HG03103 (cell line): Measurements from ENCODE around the gene UCP2.
A peak's percentile ranks its signal among the peaks of the same experiment; 100 is the strongest.

Experiments
- ATAC-seq: cut with Tn5 transposase; IDR thresholded peaks from one replicate; pipeline ENCODE4 v1.9.1; 2021; ENCODE audit warnings: low read depth; ENCODE audit not compliant: unreplicated experiment

UCP2 gene, protein sequence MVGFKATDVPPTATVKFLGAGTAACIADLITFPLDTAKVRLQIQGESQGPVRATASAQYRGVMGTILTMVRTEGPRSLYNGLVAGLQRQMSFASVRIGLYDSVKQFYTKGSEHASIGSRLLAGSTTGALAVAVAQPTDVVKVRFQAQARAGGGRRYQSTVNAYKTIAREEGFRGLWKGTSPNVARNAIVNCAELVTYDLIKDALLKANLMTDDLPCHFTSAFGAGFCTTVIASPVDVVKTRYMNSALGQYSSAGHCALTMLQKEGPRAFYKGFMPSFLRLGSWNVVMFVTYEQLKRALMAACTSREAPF

DNA sequence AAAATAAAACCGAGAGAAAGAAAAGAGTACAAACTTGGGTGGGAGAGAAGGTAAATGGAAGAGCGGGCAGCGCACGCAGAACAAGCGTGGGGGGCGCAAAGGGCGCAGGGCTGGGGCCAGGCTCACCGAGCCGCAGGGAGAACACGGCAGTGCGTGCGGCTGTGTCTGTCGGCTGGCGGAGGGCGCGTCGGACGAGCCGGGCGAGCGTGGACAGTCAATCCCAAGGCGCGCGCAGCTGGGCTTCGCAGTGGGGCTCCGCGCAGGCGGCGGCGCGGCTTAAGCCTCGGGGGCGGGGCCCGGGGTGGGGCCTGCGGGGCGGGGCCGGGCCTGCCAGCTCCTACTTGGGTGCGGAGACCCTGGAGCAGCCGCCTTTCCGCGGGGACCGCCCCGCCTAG is at the start of gene UCP2:
Gene UCP2 (minus strand): TSS at position 249 of the 395 bp plus-strand sequence. CDS start 4,465 bp downstream, outside the sequence.
- peak; percentile 39 for ATAC-seq

GRCh38 chr11:74030723-74031676 is 48.4 kb upstream of the UCP2 start:
- ATAC-seq, result no peak

DNA sequence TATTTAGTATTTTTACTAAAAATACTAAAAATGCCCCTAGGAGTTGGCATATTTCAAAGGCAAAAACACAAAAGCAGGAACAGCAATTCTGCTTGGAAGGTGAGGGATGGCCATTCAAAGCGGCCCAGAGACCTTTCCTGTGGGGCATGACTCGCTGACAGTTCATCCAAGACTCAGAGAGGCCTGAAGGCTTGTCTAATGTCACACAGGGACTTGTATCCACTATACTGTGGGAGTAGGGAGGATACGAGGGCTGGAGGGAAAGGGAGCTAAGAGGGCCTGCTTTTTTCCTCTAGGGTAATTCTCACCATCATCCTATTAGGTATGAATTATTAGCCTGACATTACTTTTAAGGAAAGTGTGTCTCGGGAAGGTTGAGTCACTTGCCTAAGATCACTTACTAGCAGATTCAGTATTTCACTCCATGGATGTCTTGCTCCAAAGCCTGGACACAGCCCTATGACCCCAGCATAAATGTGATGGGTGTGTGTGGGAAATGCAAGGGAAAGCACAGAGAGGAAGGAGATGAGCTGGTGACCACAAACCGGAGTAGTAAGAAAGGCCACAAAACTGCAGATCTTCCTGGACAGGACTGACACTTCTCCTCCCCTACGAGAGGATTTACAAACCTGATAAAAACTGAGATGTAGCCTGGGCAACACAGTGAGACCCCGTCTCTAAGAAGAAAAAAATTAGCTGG is 43.0 kb upstream of the UCP2 start:
- no peak for ATAC-seq

- ATAC-seq, result no peak
Measured at GRCh38 chr11:74024261-74025029, 41.8 kb upstream of the UCP2 start.

DNA sequence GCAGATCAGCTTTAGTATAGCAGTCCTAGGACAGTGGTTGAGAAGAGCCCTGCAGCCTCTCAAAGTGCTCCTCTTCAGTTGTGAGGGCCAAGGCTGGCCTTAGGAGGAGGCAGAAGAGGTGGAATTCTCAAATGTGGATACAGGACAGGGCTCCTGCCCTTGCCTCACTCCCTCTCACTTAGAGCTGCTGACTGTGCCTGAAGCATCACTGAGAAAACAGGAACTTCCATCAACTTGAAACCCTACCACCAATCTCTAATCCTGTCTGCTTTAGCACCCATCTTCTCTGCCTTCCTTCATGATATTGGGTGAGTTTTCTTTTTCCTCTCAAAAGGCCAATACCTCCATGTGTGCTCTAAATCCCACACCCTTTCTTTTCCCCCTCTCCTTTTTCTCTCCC is 40.6 kb upstream of the UCP2 start:
- no peak for ATAC-seq

DNA sequence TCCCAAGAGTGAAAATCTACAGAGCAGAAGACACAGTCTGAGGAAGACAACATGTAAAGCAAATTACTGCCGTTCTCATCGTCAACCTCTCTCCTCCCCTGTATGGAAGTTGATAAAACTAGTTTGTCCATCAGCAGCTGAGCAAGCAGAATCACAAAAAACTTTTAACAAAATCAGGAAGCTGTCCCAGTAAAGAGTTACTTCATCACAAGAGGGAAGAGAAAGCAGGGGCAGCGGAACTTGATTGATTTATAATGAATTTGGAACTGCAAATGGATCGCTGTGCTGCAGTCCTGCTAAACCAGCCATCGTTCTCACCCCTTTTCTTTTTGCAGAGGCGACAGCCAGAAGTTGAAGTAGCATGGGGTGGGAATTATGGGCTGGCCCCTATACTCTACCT is 39.9 kb upstream of the UCP2 start:
- ATAC-seq, result no peak

- ATAC-seq, result no peak
Measured at GRCh38 chr11:74021998-74022397, 39.4 kb upstream of the UCP2 start.

DNA sequence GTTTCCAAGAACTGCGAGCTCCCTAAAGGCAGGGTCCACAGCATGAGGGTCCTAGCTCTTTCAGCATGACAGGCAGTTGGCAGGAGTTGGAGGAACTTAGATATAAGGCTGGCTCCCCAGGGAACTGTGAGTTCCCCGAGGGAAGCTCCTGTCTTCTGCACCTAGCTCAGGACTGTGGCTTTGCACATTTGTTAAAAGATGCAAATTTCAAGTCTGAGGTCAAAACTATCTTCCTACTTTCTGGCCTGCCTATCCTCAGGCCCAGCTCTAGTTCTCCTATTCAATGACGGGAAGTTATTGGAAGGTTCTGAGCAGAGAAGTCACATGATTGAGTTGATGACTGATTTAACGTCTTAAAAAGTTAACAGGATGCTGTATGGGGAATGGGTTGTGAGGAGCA is 37.9 kb upstream of the UCP2 start:
- ATAC-seq, result no peak

DNA sequence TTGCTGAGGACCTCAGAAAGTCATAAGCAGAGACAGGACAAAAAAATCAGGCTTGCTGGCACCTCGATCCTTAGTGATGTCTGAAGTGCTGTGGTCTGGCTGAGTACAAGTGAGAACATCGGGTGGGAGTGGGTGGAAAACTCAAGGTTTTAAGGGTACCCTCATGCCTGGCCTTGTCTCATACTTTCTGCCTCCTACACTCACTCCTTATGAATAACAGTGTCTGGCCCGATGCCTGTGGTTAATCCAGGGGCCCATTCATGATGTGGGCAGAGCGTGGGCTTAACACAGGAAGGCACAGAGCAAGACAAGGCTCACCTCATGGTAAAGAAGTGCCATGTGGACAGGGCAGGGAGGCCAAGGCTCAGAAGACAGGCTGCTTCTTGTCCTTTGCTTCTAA is 37.2 kb upstream of the UCP2 start:
- no peak for ATAC-seq

DNA sequence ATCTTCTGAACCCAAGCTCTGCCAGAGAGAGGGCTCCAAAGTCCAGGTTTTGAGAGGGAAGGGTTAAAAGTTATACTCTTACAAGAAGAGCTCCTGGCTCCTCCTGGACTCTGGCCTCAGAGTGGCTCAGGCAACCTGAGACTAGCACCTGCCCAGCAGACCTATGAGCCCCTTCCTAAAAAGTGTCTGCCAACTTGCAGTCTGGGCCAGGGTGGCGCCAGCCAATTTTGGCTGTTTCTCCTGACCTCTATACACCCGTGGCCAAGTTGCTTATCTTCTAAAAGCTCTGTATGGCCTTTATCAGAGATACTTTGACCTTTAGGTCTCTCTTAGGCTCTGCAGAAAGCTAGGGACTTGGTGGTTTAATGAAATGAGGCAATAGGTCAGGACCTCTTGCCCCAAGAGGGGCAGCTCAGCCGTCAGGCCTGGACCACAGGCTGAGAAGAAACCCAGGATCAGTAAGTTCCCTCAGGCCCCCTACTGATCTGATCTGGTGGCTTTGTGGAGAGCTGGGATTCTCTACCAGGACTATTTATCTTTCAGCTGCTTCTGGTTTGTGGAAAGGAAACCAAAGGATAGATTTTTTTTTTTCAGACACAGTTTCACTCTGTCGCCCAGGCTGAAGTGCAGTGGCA is 36.6 kb upstream of the UCP2 start:
- ATAC-seq, result no peak

- ATAC-seq, result no peak
Measured at GRCh38 chr11:74018331-74019005, 35.8 kb upstream of the UCP2 start.

DNA sequence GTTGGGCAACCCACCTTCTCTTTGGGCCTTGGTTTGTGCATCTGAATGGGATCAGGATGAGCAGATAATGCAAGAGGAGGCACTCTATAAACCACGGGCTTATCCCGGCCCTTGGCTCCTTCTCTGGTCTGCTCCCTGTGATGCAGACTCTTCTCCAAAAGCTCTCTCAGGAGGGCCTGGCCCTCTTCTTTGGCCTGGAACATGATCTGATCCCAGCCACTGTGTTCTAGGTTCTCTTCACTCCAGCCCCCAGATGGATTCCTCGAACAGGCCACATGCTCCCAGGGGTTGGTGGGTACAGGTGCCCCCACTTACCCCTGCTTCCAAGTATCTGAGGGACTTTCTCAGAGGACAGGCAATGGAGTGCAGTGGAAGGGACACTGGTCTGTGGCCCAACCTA is 35.0 kb upstream of the UCP2 start:
- ATAC-seq, result no peak

- no peak for ATAC-seq
Measured at GRCh38 chr11:74015919-74016684, 33.5 kb upstream of the UCP2 start.

GRCh38 chr11:74014880-74015279 is 32.2 kb upstream of the UCP2 start:
- ATAC-seq, result no peak

- ATAC-seq, result no peak
Measured at GRCh38 chr11:74013141-74013540, 30.5 kb upstream of the UCP2 start.

GRCh38 chr11:74012074-74012809 is 29.6 kb upstream of the UCP2 start:
- ATAC-seq, result no peak

DNA sequence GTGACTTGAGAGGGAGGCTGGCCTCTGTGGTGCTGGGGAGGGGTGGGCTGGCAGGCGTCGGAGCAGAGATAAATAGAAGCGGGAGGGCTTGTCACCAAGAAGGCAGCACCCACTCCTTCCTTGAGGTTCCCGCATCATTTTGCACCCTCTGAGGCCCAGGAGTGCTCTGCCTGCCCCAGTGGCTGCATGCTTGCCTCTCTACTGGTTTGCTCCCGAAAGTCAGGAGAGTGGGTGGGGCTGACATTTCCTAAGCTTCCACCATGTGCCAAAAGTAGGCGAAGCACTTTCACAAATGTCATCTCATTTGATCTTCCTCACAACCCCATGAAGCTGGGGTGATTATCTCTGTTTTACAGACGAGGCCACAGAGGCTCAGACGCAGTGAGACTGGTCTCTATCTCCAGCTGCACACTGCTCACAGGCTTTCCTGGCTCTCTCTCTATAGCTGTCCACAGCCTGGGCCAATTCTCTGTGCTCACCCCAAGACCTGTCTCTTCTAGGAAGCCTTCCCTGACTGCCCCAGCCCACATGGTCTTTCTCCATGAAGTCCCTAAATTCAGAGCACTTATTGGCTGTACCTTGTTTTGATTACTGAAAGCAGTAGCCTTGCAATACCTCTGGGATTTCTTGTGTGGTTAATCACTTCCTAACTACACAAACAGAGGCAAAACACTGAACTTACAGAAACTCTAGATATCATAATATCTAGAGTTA is 28.9 kb upstream of the UCP2 start:
- peak; percentile 51 for ATAC-seq
